HG03064 (cell line): Measurements from ENCODE around the gene PBRM1.

Source experiments
- ATAC-seq: cut with Tn5 transposase; IDR thresholded peaks from one replicate; pipeline ENCODE4 v1.9.1; 2021; ENCODE audit warnings: low read depth; ENCODE audit not compliant: unreplicated experiment

The PBRM1 gene

GRCh38 chr3:52596658-52597265 is 89.0 kb downstream of the PBRM1 start:
- ATAC-seq = no peak

DNA sequence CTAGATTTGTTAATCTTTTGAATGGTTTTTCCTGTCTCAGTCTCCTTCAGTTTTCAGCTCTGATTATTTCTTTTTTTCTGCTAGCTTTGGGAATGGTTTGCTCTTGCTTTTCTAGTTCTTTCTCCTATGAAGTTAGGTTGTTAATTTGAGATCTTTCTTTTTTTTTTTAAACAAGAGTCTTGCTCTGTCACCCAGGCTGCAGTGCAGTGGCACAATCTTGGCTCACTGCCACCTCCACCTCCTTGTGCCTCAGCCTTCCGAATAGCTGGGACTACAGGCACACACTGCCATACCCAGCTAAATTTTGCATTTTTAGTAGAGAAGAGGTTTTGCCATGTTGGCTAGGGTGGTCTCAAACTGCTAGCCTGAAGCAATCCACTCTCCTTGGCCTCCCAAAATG is 92.6 kb downstream of the PBRM1 start:
- no peak for ATAC-seq

GRCh38 chr3:52574056-52574965 is 111.4 kb downstream of the PBRM1 start:
- ATAC-seq = no peak

- ATAC-seq = no peak
These were observed 113.5 kb downstream of the PBRM1 start for GRCh38 chr3:52572221-52572620.

GRCh38 chr3:52570076-52570475 is 115.6 kb downstream of the PBRM1 start:
- no peak for ATAC-seq

- no peak for ATAC-seq
These were observed 117.6 kb downstream of the PBRM1 start for GRCh38 chr3:52568069-52568468.

- no peak for ATAC-seq
These were observed 121.7 kb downstream of the PBRM1 start for GRCh38 chr3:52563984-52564383.

- no peak for ATAC-seq
These were observed 124.5 kb downstream of the PBRM1 start for GRCh38 chr3:52561028-52561747.

DNA sequence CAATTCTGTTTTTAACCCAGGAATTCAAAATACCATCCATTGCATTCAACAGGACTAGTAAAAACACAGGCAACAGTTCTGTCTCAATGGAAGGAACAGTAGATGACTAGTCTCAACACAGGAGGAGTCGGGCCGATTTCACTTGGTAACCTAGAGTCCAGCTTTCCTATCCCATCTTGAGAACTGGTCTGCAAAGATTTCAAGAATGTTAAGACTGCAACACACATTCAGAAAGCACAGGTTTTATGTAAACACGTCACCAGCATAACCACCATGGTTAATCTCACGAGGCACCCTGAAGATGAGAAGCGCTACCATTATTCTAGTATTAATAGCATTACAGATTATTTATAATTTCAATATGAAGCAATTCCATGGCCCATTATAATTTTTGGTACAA is 127.3 kb downstream of the PBRM1 start:
- no peak for ATAC-seq

- ATAC-seq = no peak
These were observed 128.4 kb downstream of the PBRM1 start for GRCh38 chr3:52557011-52557960.

- no peak for ATAC-seq
These were observed 130.7 kb downstream of the PBRM1 start for GRCh38 chr3:52555056-52555455.

GRCh38 chr3:52554026-52554755 is 131.5 kb downstream of the PBRM1 start:
- no peak for ATAC-seq

DNA sequence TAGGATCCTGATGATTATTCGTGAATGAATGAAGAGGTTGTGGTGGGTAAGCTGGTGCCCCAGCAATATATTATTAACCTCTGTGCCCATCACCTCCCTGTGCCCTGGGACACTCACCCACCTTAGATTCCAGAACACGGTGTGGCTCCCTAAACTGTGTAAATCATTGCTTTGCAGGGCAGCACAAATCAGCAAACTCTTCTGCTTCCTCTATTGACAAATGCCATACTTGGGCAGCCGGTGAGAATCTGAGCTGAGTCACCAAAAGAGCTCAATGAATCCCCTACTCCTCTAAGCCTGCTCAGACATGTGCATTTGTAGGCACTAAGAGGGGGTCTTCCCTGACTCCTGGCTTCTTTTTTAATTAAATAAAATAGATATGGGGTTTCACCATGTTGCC is 133.6 kb downstream of the PBRM1 start:
- ATAC-seq = no peak

- no peak for ATAC-seq
These were observed 134.6 kb downstream of the PBRM1 start for GRCh38 chr3:52551118-52551517.

DNA sequence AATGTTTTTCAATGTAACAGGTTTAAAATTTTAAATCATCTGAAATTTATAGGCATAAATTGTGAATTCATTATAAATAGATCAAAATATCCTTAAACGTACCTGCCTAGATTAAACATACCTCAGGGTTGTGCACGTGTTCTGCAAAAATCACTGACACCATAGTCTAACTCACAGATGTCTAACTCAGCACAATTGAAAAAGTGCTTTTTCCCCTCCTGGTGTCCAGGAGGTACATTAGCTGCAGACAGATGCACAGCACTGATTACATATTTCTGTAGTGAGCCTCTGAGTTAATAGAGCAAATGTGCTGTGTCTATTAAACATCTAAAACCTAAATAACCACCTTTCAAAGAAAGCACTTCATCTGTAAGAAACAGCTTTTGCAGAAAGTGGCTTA is 138.6 kb downstream of the PBRM1 start:
- ATAC-seq = no peak

DNA sequence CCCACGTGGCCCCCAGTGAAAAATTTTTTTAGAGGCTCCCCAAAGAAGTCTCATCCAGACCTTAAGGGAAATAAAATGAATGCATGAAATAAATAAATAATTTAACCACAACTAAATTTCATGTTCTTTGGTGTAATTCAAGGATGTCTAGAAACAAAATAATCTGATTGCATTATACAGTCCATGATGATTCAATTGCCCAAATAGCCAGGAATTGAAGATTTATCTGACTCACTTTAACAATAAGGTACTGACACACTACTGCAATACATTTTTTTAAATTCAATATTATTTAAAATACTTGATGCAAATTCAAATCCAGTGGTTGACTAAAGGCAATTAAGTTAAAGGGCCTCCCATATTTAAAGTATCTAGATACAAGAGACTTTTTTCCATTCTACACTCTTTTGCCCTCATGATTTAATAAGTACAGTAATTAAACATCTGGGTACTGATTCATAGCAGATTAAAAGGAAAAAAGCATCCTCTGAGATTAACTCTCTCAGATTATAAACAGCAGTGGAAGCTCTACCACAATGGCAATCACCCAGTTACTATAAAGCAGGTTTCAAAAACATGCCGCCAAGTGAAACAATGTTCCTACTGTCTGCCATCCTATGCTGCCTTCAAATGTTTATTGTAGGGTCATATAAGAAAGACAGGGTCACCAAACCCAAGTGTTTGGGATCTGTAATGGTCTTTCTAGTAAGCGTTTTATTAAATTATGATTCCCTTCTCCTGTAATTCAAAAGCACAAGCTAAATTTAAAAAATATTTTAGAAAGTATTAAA is 139.4 kb downstream of the PBRM1 start:
- no peak for ATAC-seq

- ATAC-seq = no peak
These were observed 140.8 kb downstream of the PBRM1 start for GRCh38 chr3:52544937-52545336.

DNA sequence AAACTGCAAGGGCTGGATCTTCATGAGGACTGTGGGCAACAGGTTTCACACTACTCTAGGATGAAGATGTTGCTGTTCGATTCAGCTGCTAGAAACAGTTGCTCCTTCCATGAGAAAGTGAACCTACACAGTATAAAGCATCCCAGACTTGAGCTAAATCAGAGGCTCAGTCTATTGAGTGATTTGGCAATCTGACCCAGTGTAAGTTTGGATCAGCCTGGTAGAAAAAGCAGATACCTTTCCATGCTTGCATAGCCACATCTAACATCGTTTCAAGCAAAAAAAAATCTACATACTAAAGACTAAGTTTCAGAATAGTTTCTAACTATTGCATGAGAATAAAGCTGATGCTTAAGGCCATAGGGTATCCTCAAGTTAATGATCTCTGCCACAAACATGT is 144.7 kb downstream of the PBRM1 start:
- no peak for ATAC-seq
